Activated naive CD8-positive, alpha-beta T cell treated with anti-CD3 and anti-CD28 coated beads, Interleukin-2, amount 50 U/mL, for 16 hours (primary cell): ENCODE results near the gene MYRFL.
"Not testable (repeated sequence)": the region's sequence is repeated elsewhere in the genome, so short reads cannot be mapped to it uniquely, and the experiment has no call there.

Experiments
- DNase-seq: peaks from one replicate; pipeline ENCODE4 v3.0.0-alpha.2; 2020; ENCODE audit warnings: low read depth, low spot score

The MYRFL gene

GRCh38 chr12:69843608-69844007 lies 18.6 kb downstream of the MYRFL start:
- no peak for DNase-seq

- DNase-seq = no peak
Measured at GRCh38 chr12:69844416-69844815, 19.4 kb downstream of the MYRFL start.

DNA sequence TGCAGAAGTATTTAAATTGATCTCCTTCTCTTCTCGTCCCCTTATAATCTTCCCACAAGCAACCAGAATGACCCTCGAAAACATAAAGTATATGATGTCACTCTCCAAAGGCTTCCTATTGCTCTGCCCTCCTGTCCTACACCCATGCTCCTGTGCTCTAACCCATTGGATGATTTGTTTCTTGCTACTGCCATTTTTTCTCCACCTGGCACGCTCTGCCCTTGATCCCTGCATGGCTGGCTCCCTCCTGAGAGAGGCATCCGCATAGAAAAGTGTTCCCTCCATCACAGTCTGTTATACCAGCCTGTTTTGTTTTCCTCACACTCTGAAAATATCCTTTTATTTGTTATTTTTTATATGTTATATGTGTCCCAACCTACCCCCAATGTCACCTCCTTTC lies 19.8 kb downstream of the MYRFL start:
- no peak for DNase-seq

- no peak for DNase-seq
Measured at GRCh38 chr12:69846976-69847375, 21.9 kb downstream of the MYRFL start.

- no peak for DNase-seq
Measured at GRCh38 chr12:69851976-69852375, 26.9 kb downstream of the MYRFL start.

- not testable (repeated sequence) for DNase-seq
Measured at GRCh38 chr12:69853176-69853961, 28.3 kb downstream of the MYRFL start.

DNA sequence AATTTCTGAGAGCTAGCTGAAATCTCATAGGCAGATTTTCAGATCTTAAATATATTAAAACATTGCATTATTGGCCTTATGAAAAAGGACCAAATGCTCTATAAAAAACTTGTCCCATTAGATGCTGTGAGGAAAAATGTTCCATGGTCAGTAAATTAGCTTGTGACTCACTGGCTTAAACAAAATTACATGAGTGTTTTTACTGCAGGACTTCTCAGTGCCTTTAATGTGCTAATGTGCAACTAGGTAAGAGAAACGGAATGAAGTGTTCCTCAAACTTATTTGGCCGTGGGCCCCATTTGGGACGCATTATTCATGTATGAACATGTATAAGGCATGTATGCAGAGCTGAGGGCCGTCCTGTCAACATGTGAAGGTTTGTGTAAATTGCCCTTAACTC lies 41.7 kb downstream of the MYRFL start:
- no peak for DNase-seq

- DNase-seq = no peak
Measured at GRCh38 chr12:69868695-69869094, 43.7 kb downstream of the MYRFL start.

- DNase-seq = no peak
Measured at GRCh38 chr12:69872804-69873203, 47.8 kb downstream of the MYRFL start.

DNA sequence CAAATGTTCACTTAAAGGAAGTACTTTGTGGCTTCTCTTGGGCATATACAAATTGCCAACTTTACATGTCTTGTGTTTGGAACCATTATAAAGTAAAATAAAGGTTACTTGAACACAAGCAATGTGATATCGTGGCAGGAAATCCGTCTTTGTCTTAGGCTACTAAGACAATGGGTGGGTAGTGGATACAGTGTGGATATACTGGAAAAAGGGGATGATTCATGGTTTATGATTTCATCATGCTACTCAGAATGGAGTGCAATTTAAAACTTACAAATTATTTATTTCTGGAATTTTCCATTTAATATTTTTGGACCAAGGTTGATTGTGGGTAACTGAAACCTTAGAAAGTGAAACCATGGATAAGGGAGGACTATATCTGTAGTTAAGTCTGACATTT lies 48.4 kb downstream of the MYRFL start:
- DNase-seq = no peak

- DNase-seq = no peak
Measured at GRCh38 chr12:69874606-69875005, 49.6 kb downstream of the MYRFL start.

DNA sequence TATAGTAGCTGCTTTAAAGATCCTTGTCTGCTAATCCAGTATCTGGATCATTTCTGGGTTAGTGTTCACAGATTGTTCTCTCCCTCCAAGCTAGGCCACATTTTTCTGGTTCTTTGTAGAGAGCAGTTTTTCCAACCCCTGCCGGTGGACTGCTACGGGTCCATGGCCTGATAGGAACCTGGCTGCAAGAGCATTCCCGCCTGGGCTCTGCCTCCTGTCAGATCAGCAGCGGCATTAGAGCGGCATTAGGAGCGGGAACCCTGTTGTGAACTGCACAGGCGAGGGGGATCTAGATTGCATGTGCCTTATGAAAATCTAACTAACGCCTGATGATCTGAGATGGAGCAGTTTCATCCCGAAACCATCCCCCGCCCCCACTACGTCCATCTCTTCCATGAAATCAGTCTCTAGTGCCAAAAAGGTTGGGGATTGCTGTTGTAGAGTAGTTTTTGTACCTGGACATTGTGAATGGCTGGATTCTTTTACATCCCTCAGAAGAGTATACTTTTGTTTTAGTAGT lies 50.4 kb downstream of the MYRFL start:
- DNase-seq = no peak

DNA sequence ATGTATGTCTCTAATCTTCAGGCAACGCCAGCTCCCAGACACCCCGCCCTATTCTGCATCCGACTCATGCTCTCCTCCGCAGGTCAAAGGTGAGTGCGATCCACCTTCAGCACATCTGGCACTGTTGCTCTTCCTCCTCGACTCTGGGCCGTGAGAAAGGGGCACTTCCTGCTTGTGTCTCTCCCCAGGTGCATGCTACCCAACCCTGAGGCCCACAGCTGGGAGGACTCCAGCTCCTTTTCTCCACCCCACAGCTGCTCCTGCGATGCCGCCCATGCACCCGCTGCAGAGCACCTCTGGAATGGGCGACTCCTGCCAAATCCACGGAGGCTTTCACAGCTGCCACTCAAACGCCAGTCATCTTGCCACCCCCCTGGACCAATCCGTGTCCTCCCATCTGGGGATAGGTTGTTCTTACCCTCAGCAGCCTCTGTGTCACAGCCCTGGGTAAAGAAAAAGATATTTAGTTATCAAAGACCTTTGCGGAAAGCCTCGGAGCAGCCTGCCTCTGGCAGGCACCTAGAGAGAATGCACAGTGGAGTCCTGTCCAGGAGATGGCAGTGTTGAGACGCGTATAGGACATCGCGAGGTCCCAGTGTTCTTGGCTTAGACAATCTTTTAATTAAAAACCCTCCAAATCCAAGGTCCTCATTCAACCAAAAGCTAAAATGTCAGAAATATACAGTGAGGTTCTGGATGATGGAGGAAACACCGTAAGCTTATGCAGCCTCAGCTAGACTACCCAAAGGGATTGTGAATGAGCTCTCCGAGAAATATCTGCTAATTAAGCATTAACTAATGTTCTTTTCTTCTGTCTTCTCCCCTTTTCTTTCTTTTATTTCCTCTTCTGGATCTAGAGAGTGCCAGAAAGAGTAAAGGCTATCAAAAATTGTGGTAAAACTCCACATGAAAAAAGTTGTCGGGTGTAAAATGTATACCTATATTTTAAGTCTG lies 54.3 kb downstream of the MYRFL start:
- DNase-seq = peak; percentile 38

DNA sequence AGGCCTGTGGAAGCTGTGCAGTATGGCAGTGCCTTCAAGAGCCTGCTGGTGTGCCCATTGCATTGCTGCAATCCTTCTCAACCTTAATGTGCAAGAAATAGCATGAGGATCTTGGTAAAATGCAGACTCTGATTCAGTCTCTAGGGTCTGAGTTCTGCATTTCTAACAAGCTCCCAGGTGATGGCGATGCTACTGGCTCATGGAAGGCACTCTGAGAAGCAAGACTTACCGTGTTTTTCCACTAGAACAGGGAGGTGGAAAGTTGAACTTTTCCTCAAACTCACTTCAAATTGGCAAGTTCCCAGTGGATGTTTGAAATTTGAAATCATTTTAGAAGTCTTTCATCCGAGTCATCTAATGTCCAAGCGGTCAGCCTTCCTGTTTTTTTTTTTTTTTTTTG lies 55.5 kb downstream of the MYRFL start:
- no peak for DNase-seq

DNA sequence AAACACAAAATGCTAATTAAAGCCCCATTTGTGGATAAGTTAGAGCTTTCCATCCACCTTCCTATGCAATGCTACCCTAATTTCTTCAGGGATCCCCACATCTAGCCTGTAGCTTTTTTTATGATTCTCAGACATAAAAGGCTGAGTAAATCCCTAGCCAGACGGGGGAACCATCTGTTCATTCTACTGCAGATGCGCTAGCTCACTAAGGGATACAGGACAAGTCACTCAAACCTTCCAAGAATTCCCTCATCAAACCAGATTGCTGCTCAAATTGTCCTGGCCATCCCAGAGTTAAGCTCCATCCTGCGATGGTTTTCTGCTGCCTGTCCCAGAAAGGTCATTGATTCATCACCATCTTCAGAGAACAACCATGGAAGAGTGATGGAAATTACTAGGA lies 56.7 kb downstream of the MYRFL start:
- DNase-seq = no peak

DNA sequence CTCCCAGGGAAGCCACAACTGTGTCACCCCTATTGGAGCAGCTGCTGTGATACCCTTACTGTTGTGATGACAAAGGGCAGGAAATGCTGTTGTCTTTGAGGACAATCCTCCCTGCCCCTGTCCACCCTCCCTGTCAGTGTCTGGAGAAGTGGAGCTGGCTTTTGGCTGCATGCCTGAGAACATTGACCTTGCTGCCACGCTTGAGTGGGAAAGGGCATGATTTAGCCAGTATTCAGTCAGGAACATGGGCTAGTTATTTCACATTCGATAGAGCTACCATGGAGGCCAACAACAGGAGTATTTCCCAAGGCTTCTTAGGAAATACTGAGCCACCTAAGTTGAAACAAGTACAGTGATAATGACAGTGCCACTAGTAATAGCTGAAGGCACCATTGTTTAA lies 59.4 kb downstream of the MYRFL start:
- DNase-seq = no peak

DNA sequence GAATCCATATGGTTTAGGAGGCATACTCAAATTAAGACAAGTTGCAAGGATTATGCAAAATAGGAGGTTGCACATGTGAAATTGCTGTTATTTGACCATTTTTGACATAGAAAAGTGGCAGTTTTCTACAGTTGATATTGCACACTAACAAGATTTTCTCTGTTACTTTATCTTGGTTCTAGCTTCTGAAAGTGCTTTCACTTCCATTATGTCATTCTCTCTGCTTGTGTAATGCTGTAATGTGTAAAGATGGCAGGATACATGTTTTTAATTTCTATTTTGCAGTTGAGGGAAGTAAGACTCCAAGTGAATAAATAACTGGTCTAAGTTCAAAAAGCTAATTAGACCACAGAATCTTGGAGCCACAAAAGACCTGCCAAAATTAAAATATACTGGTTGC lies 60.6 kb downstream of the MYRFL start:
- no peak for DNase-seq

DNA sequence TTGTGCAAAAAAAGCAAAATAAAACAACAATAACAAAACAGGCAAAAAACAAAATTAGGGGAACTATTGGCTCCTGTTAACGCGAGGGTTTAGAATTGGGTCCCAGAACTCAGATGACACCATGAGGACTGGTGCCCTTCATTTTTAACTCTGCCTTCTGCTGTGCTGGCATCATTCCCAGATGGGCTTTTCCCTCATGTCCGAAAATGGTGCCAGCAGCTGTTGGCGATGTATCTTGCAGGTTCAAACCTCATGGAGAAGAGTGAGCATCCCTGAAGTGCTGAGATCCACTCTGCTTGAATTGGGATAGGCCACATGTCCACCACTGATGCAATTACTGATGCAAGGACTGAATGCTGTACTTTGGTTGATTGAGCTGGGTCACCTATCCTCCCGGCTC lies 61.1 kb downstream of the MYRFL start:
- no peak for DNase-seq

DNA sequence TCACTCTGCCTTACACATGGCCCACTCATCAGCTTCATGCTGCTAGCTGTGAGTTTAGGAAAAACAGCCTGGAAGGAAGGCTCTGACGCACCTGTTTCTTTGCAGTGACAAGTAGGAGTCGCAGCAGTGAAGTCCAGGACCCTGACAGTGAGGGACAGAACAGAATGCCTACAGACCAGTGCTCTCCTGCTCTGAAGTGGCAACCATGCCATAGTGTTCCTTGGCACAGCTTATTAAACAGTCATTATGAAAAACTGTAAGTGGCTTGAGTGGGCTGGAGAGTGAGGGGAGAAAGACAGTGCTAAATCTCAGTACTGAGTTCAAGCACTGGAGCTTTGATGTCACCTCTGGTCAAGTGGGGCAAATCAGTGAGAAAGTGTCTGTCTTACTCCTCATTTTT lies 61.7 kb downstream of the MYRFL start:
- no peak for DNase-seq

DNA sequence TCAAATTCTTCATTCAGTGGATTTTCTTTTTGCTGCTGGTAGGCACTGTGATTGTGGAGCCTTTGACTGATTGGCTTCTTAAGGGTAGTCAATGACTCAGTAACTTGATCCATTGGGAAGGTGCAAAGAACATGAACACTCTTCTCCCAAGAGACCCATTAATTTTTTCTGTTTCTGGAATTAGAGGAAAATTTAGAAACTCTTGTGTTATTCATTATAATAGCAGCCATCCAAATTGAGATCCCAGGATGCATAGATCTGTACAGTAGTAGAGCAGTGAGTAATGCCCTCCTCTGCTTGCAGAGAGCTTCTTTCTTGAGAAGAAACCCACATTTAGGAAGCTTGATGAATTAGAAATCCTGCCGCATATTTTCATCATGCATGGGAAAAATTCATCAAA lies 63.9 kb downstream of the MYRFL start:
- DNase-seq = no peak

DNA sequence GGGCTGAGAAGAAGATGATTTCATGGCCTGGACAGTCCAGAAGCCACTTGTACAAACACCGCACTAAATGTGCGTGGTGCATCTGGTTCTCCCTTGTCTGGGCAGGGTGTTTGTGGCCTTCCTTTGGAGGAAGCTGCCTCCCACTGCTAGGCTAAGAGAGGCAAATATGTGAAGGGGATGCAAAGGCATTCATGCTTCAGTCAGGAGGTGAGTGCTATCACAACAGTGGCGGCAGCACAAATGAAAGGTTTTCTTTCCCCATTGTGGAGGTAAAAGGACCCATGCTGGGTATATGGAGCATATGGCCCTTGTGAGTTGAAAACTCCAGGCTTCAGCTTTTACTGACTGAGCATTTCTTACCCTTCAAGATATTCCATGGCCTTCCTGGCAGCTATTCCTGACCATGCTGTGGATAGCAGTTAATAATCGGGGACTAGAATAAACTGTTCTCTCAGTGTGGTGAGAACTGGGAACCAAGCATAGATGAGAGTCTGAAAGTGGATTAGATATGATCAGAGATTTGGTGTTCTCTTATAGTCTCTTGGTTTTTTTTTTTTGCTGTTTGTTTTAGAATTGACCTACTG lies 69.9 kb downstream of the MYRFL start:
- no peak for DNase-seq
